ENCODE measurements around the gene GABBR2. TPM values are rescaled to one million over a fixed set of nuclear protein-coding genes. Genes with fewer than 3 reads are reported as not detected.

The GABBR2 gene
- total RNA-seq, 4 donors from 2014 or later, result 2.4 to 13.6 (median 10.0) TPM

GRCh38 chr9:98372077-98372836 is 336.5 kb downstream of the GABBR2 start:
- WGBS, 2 donors, result 73 to 82% methylated on average over 4 to 7 of the region's 7 CpGs
- intact Hi-C loops (cut with DNase I), result no loop called here
- DNase-seq, result no peak

GRCh38 chr9:98370976-98371315 is 337.8 kb downstream of the GABBR2 start:
- 80 to 91% methylated on average over 4 of the region's 4 CpGs for WGBS, 2 donors
- Histone ChIP-seq H3K27ac (no peak overlapping the region), H3K36me3 (no peaks in the 10 kb centered on the region), H3K27me3 (no peaks in the 10 kb centered on the region), H3K4me3 (replicated peaks in 1 of 3) (no peak overlapping the region), H3K9me3 (no peaks in the 10 kb centered on the region), H3K4me1 (no peaks in the 10 kb centered on the region)
- TF ChIP-seq POLR2A (IDR thresholded peaks at IDR 0.05) (no peak), CTCF (IDR thresholded peaks at IDR 0.05) (no peak)
- intact Hi-C loops (cut with DNase I), result no loop called here
- DNase-seq, result no peak

More at GRCh38 chr9:98372077-98372836, 336.5 kb downstream of the GABBR2 start:
- no peaks in the 10 kb centered on the region for H3K27me3 ChIP-seq
- no peak overlapping the region for H3K27ac ChIP-seq
- no peaks in the 10 kb centered on the region for H3K4me1 ChIP-seq
- TF ChIP-seq CTCF (IDR thresholded peaks at IDR 0.05) (no peak), POLR2A (IDR thresholded peaks at IDR 0.05) (no peak)
- no peak overlapping the region for H3K4me3 ChIP-seq (replicated peaks in 1 of 3)
- H3K36me3 ChIP-seq, result no peaks in the 10 kb centered on the region
- no peaks in the 10 kb centered on the region for H3K9me3 ChIP-seq

GRCh38 chr9:98370300-98370975 is 338.3 kb downstream of the GABBR2 start:
- no peak overlapping the region for H3K27ac ChIP-seq
- intact Hi-C loops (cut with DNase I), result no loop called here
- H3K36me3 ChIP-seq, result no peaks in the 10 kb centered on the region
- no peaks in the 10 kb centered on the region for H3K27me3 ChIP-seq
- H3K9me3 ChIP-seq, result no peaks in the 10 kb centered on the region
- 88 to 90% methylated on average over 9 of the region's 9 CpGs for WGBS, 2 donors
- no peak overlapping the region for H3K4me3 ChIP-seq (replicated peaks in 1 of 3)
- no peaks in the 10 kb centered on the region for H3K4me1 ChIP-seq
- no peak for DNase-seq
- TF ChIP-seq CTCF (IDR thresholded peaks at IDR 0.05) (no peak), POLR2A (IDR thresholded peaks at IDR 0.05) (no peak)

GRCh38 chr9:98369896-98370295 is 338.8 kb downstream of the GABBR2 start:
- H3K36me3 ChIP-seq, result no peaks in the 10 kb centered on the region
- no peak overlapping the region for H3K27ac ChIP-seq
- H3K27me3 ChIP-seq, result no peaks in the 10 kb centered on the region
- H3K4me3 ChIP-seq (replicated peaks in 1 of 3), result no peak overlapping the region
- H3K9me3 ChIP-seq, result no peaks in the 10 kb centered on the region
- intact Hi-C loops (cut with DNase I), result no loop called here
- DNase-seq, result no peak
- TF ChIP-seq POLR2A (IDR thresholded peaks at IDR 0.05) (no peak), CTCF (IDR thresholded peaks at IDR 0.05) (no peak)
- no peaks in the 10 kb centered on the region for H3K4me1 ChIP-seq
- 84 to 97% methylated on average over 2 of the region's 2 CpGs for WGBS, 2 donors

- WGBS, 2 donors, result 85 to 95% methylated on average over 2 of the region's 2 CpGs
- no peak for DNase-seq
- intact Hi-C loops (cut with DNase I), result no loop called here
Measured at GRCh38 chr9:98369471-98369870, 339.3 kb downstream of the GABBR2 start.

More at GRCh38 chr9:98369471-98369870, 339.3 kb downstream of the GABBR2 start:
- no peaks in the 10 kb centered on the region for H3K9me3 ChIP-seq
- H3K27me3 ChIP-seq, result no peaks in the 10 kb centered on the region
- TF ChIP-seq CTCF (IDR thresholded peaks at IDR 0.05) (no peak), POLR2A (IDR thresholded peaks at IDR 0.05) (no peak)
- no peaks in the 10 kb centered on the region for H3K36me3 ChIP-seq
- H3K4me3 ChIP-seq (replicated peaks in 1 of 3), result no peak overlapping the region
- H3K4me1 ChIP-seq, result no peaks in the 10 kb centered on the region
- H3K27ac ChIP-seq, result no peak overlapping the region
